MCF 10A (cell line): Measurements from ENCODE around the gene RFK. TPM values are rescaled to one million over a fixed set of nuclear protein-coding genes. Genes with fewer than 3 reads are reported as not detected.

Experiments used
- BruUV-seq: library from RNA; stranded (reverse); fragments of 400-500 nt; replicated peaks from 2 replicates; lab custom pipeline; 2021; lab: Mats Ljungman, UMichigan
- CTCF ChIA-PET: fragments of 300-600 bp; sonication (Branson Sonifier 250); formaldehyde crosslinking; extraction: SDS; loops from one replicate; lab custom pipeline; 2021; ENCODE audit warnings: antibody characterized with exemption, inconsistent platforms; lab: Yijun Ruan, JAX
- POLR2A ChIA-PET: fragments of 300-600, 350-650 bp; sonication (Branson Sonifier 250); formaldehyde crosslinking; extraction: SDS; loops from one replicate; lab custom pipeline; 2020; ENCODE audit warnings: antibody characterized with exemption, inconsistent platforms; lab: Yijun Ruan, JAX
- DNase-seq: peaks from one replicate; pipeline ENCODE4 v3.0.0-alpha.2; 2018; ENCODE audit not compliant: unreplicated experiment
- H3K27ac Mint-ChIP-seq: one replicate; pipeline ENCODE4 v1.8.0; 2022; ENCODE audit warnings: mild to moderate bottlenecking, low read depth, mixed read lengths; ENCODE audit not compliant: unreplicated experiment
- H3K27me3 Mint-ChIP-seq: one replicate; pipeline ENCODE4 v1.8.0; 2022; ENCODE audit warnings: mixed read lengths; ENCODE audit not compliant: insufficient read depth, unreplicated experiment
- H3K36me3 Mint-ChIP-seq: one replicate; pipeline ENCODE4 v1.8.0; 2022; ENCODE audit warnings: mild to moderate bottlenecking, moderate library complexity, mixed read lengths; ENCODE audit not compliant: insufficient read depth, unreplicated experiment
- H3K4me1 Mint-ChIP-seq: one replicate; pipeline ENCODE4 v1.8.0; 2022; ENCODE audit warnings: mixed read lengths; ENCODE audit not compliant: insufficient read depth, unreplicated experiment
- H3K4me3 Mint-ChIP-seq: one replicate; pipeline ENCODE4 v1.8.0; 2022; ENCODE audit warnings: mild to moderate bottlenecking, moderate library complexity, mixed read lengths; ENCODE audit not compliant: unreplicated experiment
- H3K9me3 Mint-ChIP-seq: one replicate; pipeline ENCODE4 v1.8.0; 2022; ENCODE audit warnings: mixed read lengths; ENCODE audit not compliant: unreplicated experiment
- CTCF ChIP-seq: fragments of 200-600 bp; IDR thresholded peaks from one replicate; pipeline ENCODE4 v1.8.0; 2022; ENCODE audit warnings: antibody characterized with exemption, mild to moderate bottlenecking; ENCODE audit not compliant: unreplicated experiment
- intact Hi-C: fragments of 100-400 bp; cut with micrococcal nuclease; formaldehyde crosslinking; loops from 2 replicates; pipeline ENCODE4 v1.14.1; 2022
- total RNA-seq: library from RNA; stranded (reverse); gene quantifications from 2 replicates; pipeline ENCODE4 v1.2.3, GENCODE V29; 2022

Gene RFK
- total RNA-seq, 1 experiment from 2014 or later = 22.6 TPM

GRCh38 chr9:76370396-76371023, 23.7 kb downstream of the RFK start:
- DNase-seq = no peak
- POLR2A ChIA-PET = interaction anchor here (1.1 to 1.9 kb wide), 2 partner anchors 23 to 24 kb away, joined by 3 to 9 read pairs; partner anchors contain the start of gene RFK
- Mint-ChIP-seq H3K4me3 (no peak overlapping the region), H3K9me3 (no peaks in the 10 kb centered on the region), H3K4me1 (peaks cover 25% of the 10 kb centered on the region), H3K27ac (no peak overlapping the region), H3K27me3 (no peaks in the 10 kb centered on the region), H3K36me3 (no peaks in the 10 kb centered on the region)
- CTCF ChIA-PET = interaction anchor here (0.5 to 1.6 kb wide), 7 partner anchors 13 to 503 kb away, joined by 3 to 5 read pairs (median 3); no protein-coding TSS in a partner anchor
- no TSS peak for BruUV-seq
- TF ChIP-seq CTCF = no peak
- intact Hi-C loops = loop anchor here (10.0 kb wide), 1 partner anchor 66 kb away; no protein-coding TSS in a partner anchor

GRCh38 chr9:76369583-76369982, 24.6 kb downstream of the RFK start:
- Mint-ChIP-seq H3K9me3 (no peaks in the 10 kb centered on the region), H3K36me3 (no peaks in the 10 kb centered on the region), H3K4me1 (peaks cover 26% of the 10 kb centered on the region), H3K27ac (no peak overlapping the region), H3K27me3 (no peaks in the 10 kb centered on the region), H3K4me3 (no peak overlapping the region)
- no peak for TF ChIP-seq CTCF
- BruUV-seq = no TSS peak
- DNase-seq = peak; percentile 52
- intact Hi-C loops = no loop called here
- ChIA-PET POLR2A (interaction anchor here (1.9 kb wide), 1 partner anchor 25 kb away, joined by 9 read pairs; the partner anchor contains the start of gene RFK), CTCF (interaction anchor here (0.6 to 1.6 kb wide), 4 partner anchors 14 to 79 kb away, joined by 3 to 5 read pairs (median 3); no protein-coding TSS in a partner anchor)

- Mint-ChIP-seq H3K27me3 (no peaks in the 10 kb centered on the region), H3K36me3 (no peaks in the 10 kb centered on the region), H3K4me1 (peaks cover 11% of the 10 kb centered on the region), H3K9me3 (no peaks in the 10 kb centered on the region), H3K27ac (no peak overlapping the region), H3K4me3 (no peak overlapping the region)
- TF ChIP-seq CTCF = no peak
- intact Hi-C loops = no loop called here
- BruUV-seq = no TSS peak
- POLR2A ChIA-PET = interaction anchor here (0.6 to 0.8 kb wide), 3 partner anchors 14 to 599 kb away, joined by 3 to 4 read pairs (median 4); no protein-coding TSS in a partner anchor
- no peak for DNase-seq
- CTCF ChIA-PET = interaction anchor here (0.6 to 0.9 kb wide), 3 partner anchors 28 to 500 kb away, joined by 4 to 6 read pairs (median 5); no protein-coding TSS in a partner anchor
These were observed 28.0 kb downstream of the RFK start for GRCh38 chr9:76366275-76366674.

GRCh38 chr9:76365028-76365427, 29.2 kb downstream of the RFK start:
- BruUV-seq = no TSS peak
- Mint-ChIP-seq H3K27ac (peak overlapping the region; percentile 73), H3K4me1 (peaks cover 11% of the 10 kb centered on the region), H3K27me3 (no peaks in the 10 kb centered on the region), H3K36me3 (no peaks in the 10 kb centered on the region), H3K9me3 (no peaks in the 10 kb centered on the region), H3K4me3 (no peak overlapping the region)
- ChIA-PET POLR2A (no interaction called here), CTCF (no interaction called here)
- no peak for TF ChIP-seq CTCF
- DNase-seq = peak; percentile 64
- intact Hi-C loops = no loop called here
